ENCODE data around the gene AGAP1. TPM values are rescaled to one million over a fixed set of nuclear protein-coding genes. Genes with fewer than 3 reads are reported as not detected.
A peak's percentile ranks its signal among the peaks of the same experiment; 100 is the strongest.
"Not testable (repeated sequence)": the region's sequence is repeated elsewhere in the genome, so short reads cannot be mapped to it uniquely, and the experiment has no call there.

The AGAP1 gene
- total RNA-seq, 1 donor from 2014 or later = 33.7 TPM

DNA sequence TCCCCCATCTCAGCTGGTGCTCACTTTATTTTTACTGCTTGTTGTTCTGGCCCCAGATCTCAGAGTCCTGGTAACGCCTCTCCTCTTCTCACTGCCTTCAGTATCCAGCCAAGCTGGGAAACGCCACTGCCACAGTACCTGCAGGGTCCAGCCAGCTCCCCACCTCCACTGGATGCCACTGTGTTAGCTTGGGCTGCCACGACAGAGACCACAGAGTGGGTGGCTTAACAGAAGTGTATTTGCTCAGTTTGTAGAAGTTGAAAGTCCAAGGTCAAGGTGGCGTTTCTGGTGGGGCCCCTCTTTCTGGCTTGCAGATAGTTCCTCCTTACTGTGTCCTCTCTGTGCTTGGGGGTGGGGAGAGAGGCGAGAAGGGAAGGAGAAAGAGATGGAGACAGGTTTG is 107.1 kb downstream of the AGAP1 start:
- no peaks in the 10 kb centered on the region for H3K36me3 ChIP-seq (ENCODE audit: control insufficient read depth, insufficient read depth, low read length)
- H3K27me3 ChIP-seq (ENCODE audit: control insufficient read depth, insufficient read depth, low read length) = no peaks in the 10 kb centered on the region
- H3K4me3 ChIP-seq (ENCODE audit: low read depth, low read length) = no peak overlapping the region
- no peak for TF ChIP-seq CTCF (IDR thresholded peaks at IDR 0.05; ENCODE audit: insufficient read depth, low read length, poor library complexity, severe bottlenecking)
- DNase-seq (ENCODE audit: low read depth) = no peak

- H3K4me3 ChIP-seq (ENCODE audit: low read depth, low read length) = no peak overlapping the region
- H3K27me3 ChIP-seq (ENCODE audit: control insufficient read depth, insufficient read depth, low read length) = no peaks in the 10 kb centered on the region
- TF ChIP-seq CTCF (IDR thresholded peaks at IDR 0.05; ENCODE audit: insufficient read depth, low read length, poor library complexity, severe bottlenecking) = no peak
- no peaks in the 10 kb centered on the region for H3K36me3 ChIP-seq (ENCODE audit: control insufficient read depth, insufficient read depth, low read length)
- no peak for DNase-seq (ENCODE audit: low read depth)
Measured at GRCh38 chr2:235601960-235602704, 108.3 kb downstream of the AGAP1 start.

GRCh38 chr2:235602971-235603370 is 109.1 kb downstream of the AGAP1 start:
- not testable (repeated sequence) for H3K36me3 ChIP-seq (ENCODE audit: control insufficient read depth, insufficient read depth, low read length); DNase-seq (ENCODE audit: low read depth); H3K4me3 ChIP-seq (ENCODE audit: low read depth, low read length); H3K27me3 ChIP-seq (ENCODE audit: control insufficient read depth, insufficient read depth, low read length)

GRCh38 chr2:235603659-235604058 is 109.8 kb downstream of the AGAP1 start:
- no peak for DNase-seq (ENCODE audit: low read depth)
- Histone ChIP-seq H3K27me3 (ENCODE audit: control insufficient read depth, insufficient read depth, low read length) (no peaks in the 10 kb centered on the region), H3K36me3 (ENCODE audit: control insufficient read depth, insufficient read depth, low read length) (no peaks in the 10 kb centered on the region), H3K4me3 (ENCODE audit: low read depth, low read length) (no peak overlapping the region)
- TF ChIP-seq CTCF (IDR thresholded peaks at IDR 0.05; ENCODE audit: insufficient read depth, low read length, poor library complexity, severe bottlenecking) = no peak

DNA sequence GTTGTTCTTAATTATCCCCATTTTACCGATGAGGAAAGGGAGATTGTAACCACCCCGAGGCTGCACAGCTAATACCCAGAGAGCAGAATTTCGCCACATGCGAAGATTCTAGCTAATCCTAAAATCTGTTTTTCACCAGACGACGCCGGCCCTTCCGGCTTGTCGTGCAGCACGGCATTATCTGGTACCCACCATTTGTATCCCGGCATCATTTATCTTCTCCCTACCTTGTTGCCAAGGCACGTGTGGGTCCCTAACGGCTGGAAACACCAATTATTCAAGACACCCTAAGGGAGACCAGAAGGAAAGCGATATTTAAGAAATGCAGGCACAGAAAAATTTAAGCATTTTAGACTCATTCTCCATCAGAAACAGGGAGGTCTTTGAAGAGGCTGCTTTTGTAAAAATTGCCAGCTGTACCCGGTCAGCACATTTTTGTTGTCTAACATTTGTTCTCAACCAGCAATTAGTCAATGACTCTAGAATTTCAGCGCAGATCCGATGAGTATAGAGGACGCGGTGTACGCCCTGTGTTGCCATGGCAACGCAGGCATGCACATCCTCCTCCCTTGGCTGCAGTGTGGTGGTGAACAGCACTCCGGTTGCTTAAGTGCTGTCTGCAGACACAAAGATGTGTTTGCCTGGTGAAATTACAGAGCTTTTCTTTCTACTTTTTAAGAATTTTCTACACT is 111.6 kb downstream of the AGAP1 start:
- Histone ChIP-seq H3K36me3 (ENCODE audit: control insufficient read depth, insufficient read depth, low read length) (no peaks in the 10 kb centered on the region), H3K4me3 (ENCODE audit: low read depth, low read length) (no peak overlapping the region), H3K27me3 (ENCODE audit: control insufficient read depth, insufficient read depth, low read length) (no peaks in the 10 kb centered on the region)
- TF ChIP-seq CTCF (IDR thresholded peaks at IDR 0.05; ENCODE audit: insufficient read depth, low read length, poor library complexity, severe bottlenecking) = no peak
- peak; percentile 76 for DNase-seq (ENCODE audit: low read depth)

- Histone ChIP-seq H3K4me3 (ENCODE audit: low read depth, low read length) (no peak overlapping the region), H3K36me3 (ENCODE audit: control insufficient read depth, insufficient read depth, low read length) (no peaks in the 10 kb centered on the region), H3K27me3 (ENCODE audit: control insufficient read depth, insufficient read depth, low read length) (no peaks in the 10 kb centered on the region)
- DNase-seq (ENCODE audit: low read depth) = no peak
- no peak for TF ChIP-seq CTCF (IDR thresholded peaks at IDR 0.05; ENCODE audit: insufficient read depth, low read length, poor library complexity, severe bottlenecking)
Measured at GRCh38 chr2:235606004-235606715, 112.3 kb downstream of the AGAP1 start.
